Measurements from ENCODE around the gene DXO.
"Not testable (repeated sequence)": the region's sequence is repeated elsewhere in the genome, so short reads cannot be mapped to it uniquely, and the experiment has no call there.

DXO gene

GRCh38 chr6:31996385-31996784, 24.4 kb upstream of the DXO start:
- not testable (repeated sequence) for H3K9me3 Mint-ChIP-seq, H3K4me1 Mint-ChIP-seq, ATAC-seq, H3K27ac Mint-ChIP-seq, H3K4me3 Mint-ChIP-seq, H3K27me3 Mint-ChIP-seq, H3K36me3 Mint-ChIP-seq

GRCh38 chr6:31994421-31994820, 22.5 kb upstream of the DXO start:
- not testable (repeated sequence) for H3K36me3 Mint-ChIP-seq, H3K9me3 Mint-ChIP-seq, H3K27ac Mint-ChIP-seq, ATAC-seq, H3K4me3 Mint-ChIP-seq, H3K4me1 Mint-ChIP-seq, H3K27me3 Mint-ChIP-seq

DNA sequence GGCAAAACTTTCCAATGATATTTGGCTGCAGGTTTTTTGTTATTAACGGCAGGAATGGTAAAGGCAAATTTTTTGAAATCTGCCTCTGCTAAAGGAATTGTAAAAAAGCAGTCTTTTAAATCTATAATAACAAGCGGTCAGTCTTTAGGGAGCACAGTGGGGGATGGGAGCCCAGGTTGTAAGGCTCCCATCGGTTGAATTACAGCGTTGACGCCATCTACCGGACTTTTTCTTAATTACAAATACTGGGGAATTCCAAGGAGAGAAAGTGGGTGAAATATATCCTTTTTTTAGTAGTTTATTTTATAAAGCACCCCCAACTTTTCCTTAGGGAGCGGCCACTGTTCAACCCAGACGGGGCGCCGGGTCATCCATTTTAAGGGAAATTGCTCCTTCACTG, 17.4 kb upstream of the DXO start:
- H3K4me1 Mint-ChIP-seq, H3K4me3 Mint-ChIP-seq, H3K27me3 Mint-ChIP-seq, H3K27ac Mint-ChIP-seq, ATAC-seq, H3K36me3 Mint-ChIP-seq, H3K9me3 Mint-ChIP-seq: not testable (repeated sequence)

GRCh38 chr6:31981744-31982143, 9.8 kb upstream of the DXO start, which contains the start of gene C4A:
TSS of gene C4A (plus strand) at chr6:31982057. CDS start at chr6:31982108, 51 bp downstream.
- H3K36me3 Mint-ChIP-seq, result peaks cover 13% of the 10 kb centered on the region
- not testable (repeated sequence) for ATAC-seq, H3K4me3 Mint-ChIP-seq, H3K27ac Mint-ChIP-seq, H3K9me3 Mint-ChIP-seq, H3K27me3 Mint-ChIP-seq, H3K4me1 Mint-ChIP-seq

DNA sequence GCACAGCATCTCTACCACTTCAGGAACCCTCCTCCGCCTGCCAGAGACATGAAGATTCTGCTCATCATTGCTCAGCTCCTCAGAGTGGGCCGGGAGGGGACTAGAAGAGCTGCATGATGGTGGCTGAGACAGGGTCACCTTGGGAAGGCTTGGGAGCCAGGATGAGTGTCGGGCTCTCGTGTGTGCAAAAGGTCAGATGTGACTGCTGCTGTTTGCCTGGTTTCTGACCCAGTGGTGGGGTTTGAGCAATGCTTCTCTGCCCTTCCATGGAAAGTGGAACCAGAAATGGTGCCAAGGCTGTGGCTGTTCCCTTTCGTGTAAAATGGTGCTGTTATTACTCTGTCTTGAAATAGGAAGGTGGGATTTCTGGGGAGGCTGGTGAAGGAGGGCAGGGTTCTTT, 9.1 kb upstream of the DXO start:
- H3K27ac Mint-ChIP-seq, H3K9me3 Mint-ChIP-seq: not testable (repeated sequence)

GRCh38 chr6:31980195-31980876, 8.4 kb upstream of the DXO start:
- H3K27me3 Mint-ChIP-seq, H3K4me1 Mint-ChIP-seq, H3K27ac Mint-ChIP-seq, H3K9me3 Mint-ChIP-seq, ATAC-seq, H3K4me3 Mint-ChIP-seq: not testable (repeated sequence)
- peaks cover 18% of the 10 kb centered on the region for H3K36me3 Mint-ChIP-seq

More for the DNA sequence above, 9.1 kb upstream of the DXO start:
- H3K4me3 Mint-ChIP-seq, H3K4me1 Mint-ChIP-seq, H3K27me3 Mint-ChIP-seq, ATAC-seq: not testable (repeated sequence)
- H3K36me3 Mint-ChIP-seq, result peaks cover 13% of the 10 kb centered on the region

DNA sequence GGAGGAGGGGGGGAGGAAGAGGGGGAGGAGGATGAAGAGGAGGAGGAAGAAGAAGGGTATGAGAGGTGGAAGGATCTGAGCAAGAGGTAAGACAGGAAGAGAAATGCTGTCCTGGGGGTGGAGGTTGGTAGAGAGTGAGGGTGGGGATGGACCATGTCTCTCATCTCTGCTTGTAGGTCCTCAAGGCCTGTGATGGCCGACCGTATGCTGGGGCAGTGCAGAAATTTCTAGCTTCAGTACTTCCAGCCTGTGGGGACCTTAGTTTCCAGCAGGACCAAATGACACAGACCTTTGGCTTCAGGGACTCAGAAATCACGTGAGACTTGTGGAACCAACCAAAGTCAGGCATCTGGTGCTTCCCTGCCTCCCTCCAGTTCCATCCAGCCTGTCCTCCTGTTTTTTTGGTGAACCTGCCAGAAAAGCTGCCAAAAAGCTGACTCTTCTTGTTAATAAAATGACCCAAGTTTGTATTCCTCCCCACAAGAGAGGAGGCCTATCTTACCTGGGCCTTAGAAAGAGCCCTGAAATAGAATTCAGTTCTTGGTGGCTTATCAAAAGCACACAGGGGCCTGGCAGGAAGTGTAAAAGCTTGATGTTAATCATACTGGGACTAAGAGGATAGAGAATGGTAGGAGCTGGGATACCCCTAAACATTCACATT, 7.4 kb upstream of the DXO start:
- Mint-ChIP-seq H3K9me3 (no peaks in the 10 kb centered on the region), H3K27me3 (no peaks in the 10 kb centered on the region), H3K4me1 (peaks cover 7% of the 10 kb centered on the region), H3K4me3 (no peak overlapping the region), H3K36me3 (peaks cover 18% of the 10 kb centered on the region), H3K27ac (no peak overlapping the region)
- ATAC-seq, result no peak

GRCh38 chr6:31978831-31979230, 6.9 kb upstream of the DXO start:
- no peak for ATAC-seq
- Mint-ChIP-seq H3K4me3 (no peak overlapping the region), H3K9me3 (no peaks in the 10 kb centered on the region), H3K36me3 (peaks cover 18% of the 10 kb centered on the region), H3K27ac (no peak overlapping the region), H3K4me1 (peaks cover 12% of the 10 kb centered on the region), H3K27me3 (no peaks in the 10 kb centered on the region)

DNA sequence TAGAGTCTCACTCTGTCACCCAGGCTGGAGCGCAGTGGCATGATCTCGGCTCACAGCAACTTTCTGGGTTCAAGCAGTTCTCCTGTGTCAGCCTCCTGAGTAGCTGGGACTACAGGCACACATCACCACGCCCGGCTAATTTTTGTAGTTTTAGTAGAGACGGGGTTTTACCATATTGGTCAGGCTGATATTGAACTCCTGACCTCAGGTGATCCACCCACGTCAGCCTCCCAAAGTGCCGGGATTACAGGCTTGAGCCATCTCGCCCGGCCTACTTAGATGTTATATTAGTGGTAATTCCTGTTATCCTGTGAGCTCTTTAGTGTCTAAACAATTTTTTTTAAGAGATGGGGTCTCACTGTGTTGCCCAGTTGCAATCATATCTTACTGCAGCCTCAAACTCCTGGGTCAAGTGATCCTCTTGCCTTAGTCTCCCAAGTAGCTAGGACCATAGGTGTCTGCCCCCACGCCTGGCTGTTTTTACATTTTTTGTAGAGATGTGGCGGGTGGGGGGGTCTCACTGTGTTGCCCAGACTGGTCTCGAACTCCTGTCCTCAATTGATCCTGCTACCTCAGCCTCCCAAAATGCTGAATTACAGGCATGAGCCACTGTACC, 6.0 kb upstream of the DXO start:
- Mint-ChIP-seq H3K36me3 (peaks cover 18% of the 10 kb centered on the region), H3K27me3 (no peaks in the 10 kb centered on the region), H3K27ac (no peak overlapping the region), H3K4me3 (no peak overlapping the region), H3K4me1 (peaks cover 21% of the 10 kb centered on the region), H3K9me3 (no peaks in the 10 kb centered on the region)
- no peak for ATAC-seq

DNA sequence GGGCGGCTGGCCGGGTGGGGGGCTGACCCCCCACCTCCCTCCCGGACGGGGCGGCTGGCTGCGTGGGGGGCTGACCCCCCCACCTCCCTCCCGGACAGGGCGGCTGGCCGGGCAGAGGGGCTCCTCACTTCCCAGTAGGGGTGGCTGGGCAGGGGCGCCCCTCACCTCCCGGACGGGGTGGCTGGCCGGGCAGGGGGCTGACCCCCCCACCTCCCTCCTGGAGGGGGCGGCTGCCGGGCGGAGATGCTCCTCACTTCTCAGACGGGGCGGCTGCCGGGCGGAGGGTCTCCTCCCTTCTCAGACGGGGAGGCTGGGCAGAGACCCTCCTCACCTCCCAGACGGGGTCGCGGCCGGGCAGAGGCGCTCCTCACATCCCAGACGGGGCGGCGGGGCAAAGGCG, 4.1 kb upstream of the DXO start:
- Mint-ChIP-seq H3K4me1 (peaks cover 29% of the 10 kb centered on the region), H3K36me3 (peaks cover 18% of the 10 kb centered on the region)
- not testable (repeated sequence) for H3K27me3 Mint-ChIP-seq, H3K9me3 Mint-ChIP-seq, H3K27ac Mint-ChIP-seq, ATAC-seq, H3K4me3 Mint-ChIP-seq

- H3K9me3 Mint-ChIP-seq, result no peaks in the 10 kb centered on the region
- H3K4me3 Mint-ChIP-seq, result peak overlapping the region; percentile 89
- peaks cover 43% of the 10 kb centered on the region for H3K4me1 Mint-ChIP-seq
- peaks cover 27% of the 10 kb centered on the region for H3K36me3 Mint-ChIP-seq
- H3K27ac Mint-ChIP-seq, result peak overlapping the region; percentile 94
- no peaks in the 10 kb centered on the region for H3K27me3 Mint-ChIP-seq
- ATAC-seq, result no peak
These were observed 892 bp upstream of the DXO start for GRCh38 chr6:31972709-31973350.

GRCh38 chr6:31971279-31971992, 502 bp downstream of the DXO start:
- H3K4me1 Mint-ChIP-seq, result peaks cover 55% of the 10 kb centered on the region
- peak overlapping the region; percentile 89 for H3K4me3 Mint-ChIP-seq
- peaks cover 41% of the 10 kb centered on the region for H3K36me3 Mint-ChIP-seq
- no peak for ATAC-seq
- H3K27me3 Mint-ChIP-seq, result no peaks in the 10 kb centered on the region
- peak overlapping the region; percentile 94 for H3K27ac Mint-ChIP-seq
- no peaks in the 10 kb centered on the region for H3K9me3 Mint-ChIP-seq

DNA sequence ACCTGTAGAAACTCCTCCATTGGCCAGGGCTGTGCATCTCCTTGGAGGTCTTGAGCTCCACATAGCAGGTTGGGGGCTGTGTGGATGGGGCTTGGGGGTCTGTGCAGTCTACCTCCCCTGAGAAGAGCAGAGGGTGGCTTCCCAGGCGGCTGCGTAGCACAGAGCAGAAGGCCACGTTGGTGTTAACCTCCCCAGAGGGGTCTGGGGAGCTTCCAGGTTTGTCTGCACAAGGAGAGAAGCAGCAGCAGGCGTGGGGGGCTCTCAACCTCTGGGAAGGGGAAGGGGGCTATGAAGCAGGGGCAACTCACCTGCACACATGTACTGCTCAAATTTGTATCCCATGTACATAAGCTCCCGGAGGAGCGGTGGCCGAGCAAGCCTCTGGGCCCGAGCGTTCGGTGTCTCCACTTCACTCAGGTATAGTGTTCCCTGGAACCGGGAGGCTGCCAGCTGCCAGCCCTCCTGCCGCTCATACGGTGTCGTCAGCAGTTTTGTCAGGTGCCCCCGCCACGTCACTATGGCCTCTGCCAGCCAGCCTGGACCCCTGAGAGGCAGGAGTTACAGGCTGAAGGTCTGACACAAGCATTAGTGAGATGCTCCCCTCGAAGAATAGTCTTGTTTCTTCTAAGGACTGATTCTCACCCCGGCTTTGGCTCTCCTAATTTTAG, 1.2 kb downstream of the DXO start:
- H3K27me3 Mint-ChIP-seq, result no peaks in the 10 kb centered on the region
- H3K36me3 Mint-ChIP-seq, result peaks cover 47% of the 10 kb centered on the region
- peaks cover 55% of the 10 kb centered on the region for H3K4me1 Mint-ChIP-seq
- H3K4me3 Mint-ChIP-seq, result peak overlapping the region; percentile 89
- no peak for ATAC-seq
- H3K9me3 Mint-ChIP-seq, result no peaks in the 10 kb centered on the region
- H3K27ac Mint-ChIP-seq, result peak overlapping the region; percentile 94

DNA sequence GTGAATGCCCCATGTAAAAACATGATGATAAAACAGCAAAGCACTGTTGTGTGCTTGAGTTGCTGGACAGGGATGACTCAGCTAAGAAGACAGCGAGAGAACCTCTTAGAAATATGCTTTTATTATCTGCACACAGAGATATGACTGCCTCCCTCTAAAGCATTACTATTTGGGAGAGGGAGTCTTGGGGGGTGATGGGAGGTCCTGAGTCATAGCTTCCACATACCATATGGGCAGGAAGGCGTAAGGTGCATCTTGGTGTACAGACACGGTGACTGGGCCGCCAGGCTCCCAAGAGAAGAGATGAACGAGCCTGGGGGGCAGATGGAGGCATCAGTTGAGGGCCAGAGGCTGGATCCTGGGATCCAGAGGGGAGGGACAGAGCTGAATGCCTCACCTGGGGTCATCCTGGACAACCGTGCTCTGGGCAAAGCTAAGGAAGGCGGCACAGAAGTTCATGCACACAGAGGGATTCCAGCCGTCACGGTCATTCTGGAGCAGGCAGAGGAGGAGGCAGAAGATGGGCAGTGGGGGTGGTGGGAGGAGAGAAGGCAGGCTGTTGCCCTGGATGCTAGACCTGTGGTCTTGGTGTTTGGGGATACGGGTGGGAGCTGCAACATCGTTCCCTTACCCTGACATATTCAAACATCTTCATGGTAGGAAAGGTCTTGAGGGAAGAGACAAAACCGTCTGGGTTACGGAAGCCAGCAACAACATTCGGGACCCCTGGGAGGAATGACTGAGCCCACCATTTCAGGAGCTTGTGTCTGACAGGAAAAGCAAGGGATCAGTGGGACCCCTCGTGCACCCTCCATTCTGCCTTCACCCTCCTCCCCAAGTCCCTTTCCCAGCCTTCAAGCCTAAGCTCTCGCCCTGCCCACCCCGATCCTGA, 2.0 kb downstream of the DXO start:
- Mint-ChIP-seq H3K27me3 (no peaks in the 10 kb centered on the region), H3K4me1 (peaks cover 55% of the 10 kb centered on the region), H3K27ac (peak overlapping the region; percentile 94), H3K36me3 (peaks cover 48% of the 10 kb centered on the region), H3K9me3 (no peaks in the 10 kb centered on the region), H3K4me3 (peak overlapping the region; percentile 89)
- ATAC-seq, result no peak

All from stimulated activated memory B cell treated with anti-CD40 and anti-IgM and Interleukin-4, amounts not matched to agents 10 μg/mL and 1 μg/mL and 100 μg/mL, for 72 hours (primary cell).